SH-SY5Y (cell line): ENCODE data around the gene PRICKLE4.

Experiments
- GATA2 ChIP-seq: IDR thresholded peaks from 2 replicates; pipeline ENCODE4 v1.6.1; 2011; ENCODE audit warnings: mild to moderate bottlenecking, low read depth, low read length
- GATA3 ChIP-seq: IDR thresholded peaks from 2 replicates; pipeline ENCODE4 v1.6.1; 2011; ENCODE audit warnings: low read depth, mild to moderate bottlenecking, low read length, moderate library complexity

DNA sequence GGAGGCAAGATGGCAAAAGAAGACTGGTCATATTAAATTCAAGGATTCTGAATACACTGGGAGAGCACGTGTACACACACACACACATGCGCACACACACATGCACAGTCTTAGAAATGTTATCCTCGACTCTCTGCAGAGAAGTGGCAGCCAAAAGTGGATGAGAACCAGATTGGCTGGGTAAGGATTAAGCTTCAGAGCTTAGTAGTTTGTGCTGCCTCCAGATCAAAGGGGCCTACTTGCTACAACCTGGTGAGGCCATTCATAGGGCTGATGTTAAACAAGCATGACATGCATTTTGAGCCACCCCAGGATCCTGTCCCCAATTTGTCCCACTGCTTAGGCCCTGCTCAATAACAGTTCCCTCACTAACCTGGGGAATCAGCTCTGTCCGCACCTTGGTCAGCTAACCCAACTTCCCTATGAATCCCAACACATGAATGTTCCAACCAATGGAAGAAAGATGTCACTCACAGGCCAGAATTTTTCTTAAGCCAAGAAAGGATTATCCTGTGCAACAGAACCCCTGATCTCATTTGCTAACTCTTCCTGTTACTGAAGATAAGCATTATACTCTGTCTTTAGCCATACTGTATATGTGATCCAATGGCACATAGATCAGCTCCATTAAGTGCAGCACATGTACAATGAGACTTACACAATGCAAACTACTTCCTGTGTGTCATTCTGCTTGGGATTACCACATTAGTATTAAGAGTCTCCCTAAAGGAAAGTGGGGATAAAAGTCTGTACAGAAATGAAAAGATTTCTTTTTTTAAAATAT lies 37.9 kb downstream of the PRICKLE4 start:
- TF ChIP-seq GATA2 (no peak), GATA3 (no peak)
